WTC11 (cell line): ENCODE measurements around the gene ARL15. TPM values are rescaled to one million over a fixed set of nuclear protein-coding genes. Genes with fewer than 3 reads are reported as not detected.

ENCODE experiments used
- ATAC-seq: fragments of 200-7000 bp; cut with Tn5 transposase; 2 replicates; pipeline ENCODE4 v1.10.0; 2021; ENCODE audit warnings: mild to moderate bottlenecking, moderate library complexity
- CTCF ChIA-PET: fragments of 300-600 bp; sonication (Branson Sonifier 250); formaldehyde crosslinking; loops from one replicate; lab custom pipeline; 2021; ENCODE audit warnings: antibody characterized with exemption; lab: Charles Lee
- POLR2A ChIA-PET: fragments of 350-600 bp; sonication (Branson Sonifier 250); formaldehyde crosslinking; loops from one replicate; lab custom pipeline; 2021; ENCODE audit warnings: antibody characterized with exemption; lab: Charles Lee
- DNase-seq: peaks from one replicate; pipeline ENCODE4 v3.0.0; 2021; ENCODE audit warnings: low spot score
- H3K27ac Mint-ChIP-seq: 2 replicates; pipeline ENCODE4 v1.8.0; 2021; ENCODE audit warnings: mixed read lengths
- H3K27me3 Mint-ChIP-seq: 2 replicates; pipeline ENCODE4 v1.8.0; 2021; ENCODE audit warnings: low read depth, mild to moderate bottlenecking, moderate library complexity, mixed read lengths
- H3K36me3 Mint-ChIP-seq: 2 replicates; pipeline ENCODE4 v1.8.0; 2021; ENCODE audit warnings: mixed read lengths
- H3K4me1 Mint-ChIP-seq: 2 replicates; pipeline ENCODE4 v1.8.0; 2022; ENCODE audit warnings: mixed read lengths
- H3K4me3 Mint-ChIP-seq: 2 replicates; pipeline ENCODE4 v1.8.0; 2021; ENCODE audit warnings: mild to moderate bottlenecking, moderate library complexity, mixed read lengths
- H3K9me3 Mint-ChIP-seq: 2 replicates; pipeline ENCODE4 v1.8.0; 2021; ENCODE audit warnings: mixed read lengths
- AFF4 ChIP-seq: sonication (generic); formaldehyde crosslinking; IDR thresholded peaks from 2 replicates; pipeline ENCODE4 v1.8.1; 2023; ENCODE audit warnings: mild to moderate bottlenecking, missing genetic modification reagents, borderline replicate concordance
- ARID4B ChIP-seq: sonication (generic); formaldehyde crosslinking; IDR thresholded peaks from 2 replicates; pipeline ENCODE4 v1.8.0; 2023; ENCODE audit warnings: missing genetic modification reagents, mild to moderate bottlenecking, borderline replicate concordance
- CBFB ChIP-seq: sonication (generic); formaldehyde crosslinking; IDR thresholded peaks from 2 replicates; pipeline ENCODE4 v1.8.1; 2022; ENCODE audit warnings: mild to moderate bottlenecking, low read depth, missing genetic modification reagents
- E2F4 ChIP-seq: sonication (generic); formaldehyde crosslinking; IDR thresholded peaks from 2 replicates; pipeline ENCODE4 v1.8.1; 2022; ENCODE audit warnings: low read depth, mild to moderate bottlenecking, moderate library complexity, missing genetic modification reagents, borderline replicate concordance
- ESRRA ChIP-seq: sonication (generic); formaldehyde crosslinking; IDR thresholded peaks from 2 replicates; pipeline ENCODE4 v1.8.1; 2022; ENCODE audit warnings: mild to moderate bottlenecking, missing genetic modification reagents, borderline replicate concordance
- FOXJ3 ChIP-seq: sonication (generic); formaldehyde crosslinking; IDR thresholded peaks from 2 replicates; pipeline ENCODE4 v1.9.0; 2021; ENCODE audit warnings: missing genetic modification reagents, mild to moderate bottlenecking, borderline replicate concordance
- GTF2I ChIP-seq: fragments of 250-450 bp; sonication (Bioruptor Pico); conservative IDR thresholded peaks from 2 replicates; pipeline ENCODE4 v1.4.0; 2021; ENCODE audit warnings: mild to moderate bottlenecking
- NFE2L1 ChIP-seq: sonication (generic); formaldehyde crosslinking; IDR thresholded peaks from 2 replicates; pipeline ENCODE4 v1.8.1; 2023; ENCODE audit warnings: missing genetic modification reagents
- OVOL2 ChIP-seq: fragments of 250-450 bp; sonication (Bioruptor Pico); IDR thresholded peaks from 2 replicates; pipeline ENCODE4 v1.9.0; 2021; ENCODE audit warnings: mild to moderate bottlenecking, borderline replicate concordance
- RORB ChIP-seq: fragments of 250-450 bp; sonication (Bioruptor Pico); IDR thresholded peaks from 2 replicates; pipeline ENCODE4 v1.9.0; 2021; ENCODE audit warnings: mild to moderate bottlenecking
- SP1 ChIP-seq: sonication (generic); formaldehyde crosslinking; conservative IDR thresholded peaks from 2 replicates; pipeline ENCODE4 v1.8.1; 2022; ENCODE audit warnings: missing genetic modification reagents
- STAT6 ChIP-seq: sonication (generic); formaldehyde crosslinking; conservative IDR thresholded peaks from 2 replicates; pipeline ENCODE4 v1.8.1; 2023; ENCODE audit warnings: mild to moderate bottlenecking, low read depth, missing genetic modification reagents, moderate library complexity
- USF1 ChIP-seq: sonication (generic); formaldehyde crosslinking; IDR thresholded peaks from 2 replicates; pipeline ENCODE4 v1.8.0; 2022; ENCODE audit warnings: mild to moderate bottlenecking, missing genetic modification reagents
- USF2 ChIP-seq: sonication (generic); formaldehyde crosslinking; IDR thresholded peaks from 2 replicates; pipeline ENCODE4 v1.8.1; 2023; ENCODE audit warnings: mild to moderate bottlenecking, missing genetic modification reagents, moderate library complexity
- ZBTB21 ChIP-seq: sonication (generic); formaldehyde crosslinking; IDR thresholded peaks from 2 replicates; pipeline ENCODE4 v1.8.1; 2023; ENCODE audit warnings: mild to moderate bottlenecking, missing genetic modification reagents, borderline replicate concordance
- ZBTB43 ChIP-seq: sonication (generic); formaldehyde crosslinking; IDR thresholded peaks from 2 replicates; pipeline ENCODE4 v1.8.1; 2023; ENCODE audit warnings: mild to moderate bottlenecking, missing genetic modification reagents
- ZNF219 ChIP-seq: sonication (generic); formaldehyde crosslinking; IDR thresholded peaks from 2 replicates; pipeline ENCODE4 v1.8.0; 2023; ENCODE audit warnings: missing genetic modification reagents, mild to moderate bottlenecking, borderline replicate concordance
- ZNF396 ChIP-seq: fragments of 250-450 bp; sonication (Bioruptor Pico); IDR thresholded peaks from 2 replicates; pipeline ENCODE4 v1.8.0; 2021; ENCODE audit warnings: mild to moderate bottlenecking, moderate library complexity, borderline replicate concordance
- ZNF416 ChIP-seq: fragments of 250-450 bp; sonication (Bioruptor Pico); IDR thresholded peaks from 2 replicates; pipeline ENCODE4 v1.9.0; 2021; ENCODE audit warnings: mild to moderate bottlenecking, inconsistent platforms
- ZSCAN18 ChIP-seq: fragments of 250-450 bp; sonication (Bioruptor Pico); IDR thresholded peaks from 2 replicates; pipeline ENCODE4 v2.1.2; 2022; ENCODE audit warnings: mild to moderate bottlenecking, moderate library complexity
- total RNA-seq: library from RNA; stranded (reverse); gene quantifications from 3 replicates; pipeline ENCODE4 v1.2.3, GENCODE V29; 2021

The ARL15 gene
- total RNA-seq, 1 experiment from 2014 or later: 20.1 TPM

GRCh38 chr5:54264574-54264973, 45.8 kb downstream of the ARL15 start (continued):
- TF ChIP-seq ARID4B (CRISPR knock-in tag): no peak
- no peak for TF ChIP-seq STAT6 (CRISPR knock-in tag)
- no peak for TF ChIP-seq RORB (CRISPR knock-in tag)
- TF ChIP-seq ZBTB21 (CRISPR knock-in tag): no peak
- no peak for TF ChIP-seq FOXJ3 (CRISPR knock-in tag)
- TF ChIP-seq, all 79 proteins: peak for 0

- Mint-ChIP-seq H3K27ac (no peak overlapping the region), H3K27me3 (no peaks in the 10 kb centered on the region)
- no peak for ATAC-seq
Observed at GRCh38 chr5:54263447-54263846, 46.9 kb downstream of the ARL15 start.

More at GRCh38 chr5:54263447-54263846, 46.9 kb downstream of the ARL15 start:
- TF ChIP-seq USF2 (CRISPR knock-in tag) (no peak), ZNF219 (no peak), ZBTB43 (no peak), ESRRA (CRISPR knock-in tag) (no peak), NFE2L1 (no peak), E2F4 (no peak), SP1 (CRISPR knock-in tag) (no peak), AFF4 (CRISPR knock-in tag) (no peak), GTF2I (CRISPR knock-in tag) (no peak), ZSCAN18 (CRISPR knock-in tag) (no peak), USF1 (no peak), OVOL2 (CRISPR knock-in tag) (no peak), ZNF396 (CRISPR knock-in tag) (no peak), ZNF416 (no peak), CBFB (CRISPR knock-in tag) (no peak)
- Mint-ChIP-seq H3K4me1 (peaks cover 25% of the 10 kb centered on the region), H3K4me3 (no peak overlapping the region), H3K36me3 (no peaks in the 10 kb centered on the region), H3K9me3 (no peaks in the 10 kb centered on the region)
- DNase-seq: no peak
- ChIA-PET POLR2A (no interaction called here), CTCF (no interaction called here)
